GM19395 (cell line): ENCODE measurements around the gene IL12RB2.
A peak's percentile ranks its signal among the peaks of the same experiment; 100 is the strongest.

Experiments
- ATAC-seq: cut with Tn5 transposase; IDR thresholded peaks from one replicate; pipeline ENCODE4 v1.9.1; 2021; ENCODE audit warnings: mild to moderate bottlenecking, moderate library complexity; ENCODE audit not compliant: unreplicated experiment

The IL12RB2 gene

GRCh38 chr1:67346982-67347381, 39.3 kb downstream of the IL12RB2 start:
- no peak for ATAC-seq

GRCh38 chr1:67347688-67348472, 40.2 kb downstream of the IL12RB2 start:
- ATAC-seq: no peak

- no peak for ATAC-seq
Measured at GRCh38 chr1:67348586-67349252, 41.0 kb downstream of the IL12RB2 start.

GRCh38 chr1:67350783-67351182, 43.1 kb downstream of the IL12RB2 start:
- peak; percentile 73 for ATAC-seq

GRCh38 chr1:67352211-67352610, 44.5 kb downstream of the IL12RB2 start:
- no peak for ATAC-seq

- no peak for ATAC-seq
Measured at GRCh38 chr1:67355745-67356424, 48.2 kb downstream of the IL12RB2 start.

GRCh38 chr1:67359592-67359991, 51.9 kb downstream of the IL12RB2 start:
- ATAC-seq: no peak

GRCh38 chr1:67361641-67362040, 54.0 kb downstream of the IL12RB2 start:
- no peak for ATAC-seq

- ATAC-seq: no peak
Measured at GRCh38 chr1:67367370-67368045, 59.8 kb downstream of the IL12RB2 start.

- ATAC-seq: no peak
Measured at GRCh38 chr1:67368046-67368514, 60.4 kb downstream of the IL12RB2 start.

- no peak for ATAC-seq
Measured at GRCh38 chr1:67371043-67371442, 63.4 kb downstream of the IL12RB2 start.

- ATAC-seq: no peak
Measured at GRCh38 chr1:67371681-67372080, 64.0 kb downstream of the IL12RB2 start.

- ATAC-seq: no peak
Measured at GRCh38 chr1:67372136-67372535, 64.5 kb downstream of the IL12RB2 start.

GRCh38 chr1:67372898-67373297, 65.2 kb downstream of the IL12RB2 start:
- ATAC-seq: no peak

GRCh38 chr1:67376381-67376780, 68.7 kb downstream of the IL12RB2 start:
- ATAC-seq: no peak

GRCh38 chr1:67377253-67377652, 69.6 kb downstream of the IL12RB2 start:
- no peak for ATAC-seq

GRCh38 chr1:67381154-67381553, 73.5 kb downstream of the IL12RB2 start:
- ATAC-seq: no peak

- no peak for ATAC-seq
Measured at GRCh38 chr1:67382292-67382691, 74.6 kb downstream of the IL12RB2 start.

GRCh38 chr1:67383999-67384638, 76.4 kb downstream of the IL12RB2 start:
- no peak for ATAC-seq

GRCh38 chr1:67390041-67390887, 82.6 kb downstream of the IL12RB2 start:
- ATAC-seq: no peak
